HG03039 (cell line): ENCODE data around the gene RNF214.

Source experiments
- ATAC-seq: cut with Tn5 transposase; IDR thresholded peaks from one replicate; pipeline ENCODE4 v1.9.1; 2021; ENCODE audit warnings: mild to moderate bottlenecking, moderate library complexity; ENCODE audit not compliant: unreplicated experiment

Gene RNF214

DNA sequence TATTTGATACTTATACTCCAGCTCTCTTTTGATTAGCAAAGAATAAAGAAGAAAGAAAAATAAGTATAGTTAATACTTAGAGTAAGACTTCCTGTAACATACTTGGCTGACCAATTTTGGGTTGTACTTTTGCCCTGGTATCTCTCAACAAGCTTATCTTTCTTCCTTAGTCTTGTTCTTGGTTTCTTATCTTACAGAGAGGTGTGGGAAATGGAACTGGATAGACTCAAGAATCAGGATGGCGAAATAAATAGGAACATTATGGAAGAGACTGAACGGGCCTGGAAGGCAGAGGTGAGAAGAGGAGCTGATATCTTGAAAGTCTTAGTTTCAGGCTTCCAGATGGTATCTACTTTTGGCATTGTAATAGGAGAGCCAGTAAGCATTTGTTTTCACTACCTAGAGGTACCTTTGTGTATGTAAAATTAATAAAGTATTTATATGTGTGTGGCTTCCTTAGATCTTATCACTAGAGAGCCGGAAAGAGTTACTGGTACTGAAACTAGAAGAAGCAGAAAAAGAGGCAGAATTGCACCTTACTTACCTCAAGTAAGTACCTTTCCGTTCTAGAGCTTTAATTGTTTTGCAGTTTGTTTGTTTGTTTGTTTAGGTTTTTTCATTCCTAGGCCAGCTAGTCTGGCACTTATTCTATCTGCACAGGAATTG, 47.4 kb downstream of the RNF214 start:
- no peak for ATAC-seq

DNA sequence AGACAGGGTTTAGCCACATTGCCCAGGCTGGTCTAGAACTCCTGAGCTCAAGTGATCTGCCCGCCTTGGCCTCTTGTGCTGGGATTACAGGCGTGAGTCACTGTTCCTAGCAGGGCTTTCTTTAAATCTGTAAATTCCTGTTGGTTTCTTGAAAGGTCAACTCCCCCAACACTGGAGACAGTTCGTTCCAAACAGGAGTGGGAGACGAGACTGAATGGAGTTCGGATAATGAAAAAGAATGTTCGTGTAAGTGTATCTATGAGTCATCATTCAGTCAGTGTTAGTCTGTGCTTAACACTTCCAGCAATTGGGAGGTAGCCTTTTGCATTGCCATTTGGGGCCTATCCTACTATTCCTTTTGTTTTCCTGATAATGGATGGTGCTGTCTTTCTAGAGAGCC, 48.7 kb downstream of the RNF214 start:
- no peak for ATAC-seq

DNA sequence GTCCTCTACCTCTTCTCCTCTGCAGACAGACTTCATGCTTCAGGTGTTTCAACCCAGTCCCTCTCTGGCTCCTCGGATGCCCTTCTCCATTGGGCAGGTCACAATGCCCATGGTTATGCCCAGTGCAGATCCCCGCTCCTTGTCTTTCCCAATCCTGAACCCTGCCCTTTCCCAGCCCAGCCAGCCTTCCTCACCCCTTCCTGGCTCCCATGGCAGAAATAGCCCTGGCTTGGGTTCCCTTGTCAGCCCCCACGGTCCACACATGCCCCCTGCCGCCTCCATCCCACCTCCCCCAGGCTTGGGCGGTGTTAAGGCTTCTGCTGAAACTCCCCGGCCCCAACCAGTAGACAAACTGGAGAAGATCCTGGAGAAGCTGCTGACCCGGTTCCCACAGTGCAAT, 49.4 kb downstream of the RNF214 start:
- ATAC-seq = no peak

DNA sequence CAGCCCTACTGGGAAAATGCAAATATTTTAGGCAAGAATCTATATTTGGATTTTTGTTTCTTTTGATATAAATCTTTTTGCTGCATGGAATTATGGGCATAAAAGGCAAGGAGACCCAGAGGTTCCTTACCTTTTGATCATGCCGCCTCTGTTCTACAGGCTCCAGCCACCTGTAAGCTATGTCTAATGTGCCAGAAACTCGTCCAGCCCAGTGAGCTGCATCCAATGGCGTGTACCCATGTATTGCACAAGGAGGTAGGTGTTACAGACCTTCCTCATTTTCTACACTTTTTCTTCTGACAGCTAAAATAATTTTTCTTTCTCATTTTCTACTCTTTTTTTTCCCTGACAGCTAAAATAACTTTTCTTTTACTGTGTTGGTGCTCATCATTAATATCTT, 50.5 kb downstream of the RNF214 start:
- ATAC-seq = no peak

DNA sequence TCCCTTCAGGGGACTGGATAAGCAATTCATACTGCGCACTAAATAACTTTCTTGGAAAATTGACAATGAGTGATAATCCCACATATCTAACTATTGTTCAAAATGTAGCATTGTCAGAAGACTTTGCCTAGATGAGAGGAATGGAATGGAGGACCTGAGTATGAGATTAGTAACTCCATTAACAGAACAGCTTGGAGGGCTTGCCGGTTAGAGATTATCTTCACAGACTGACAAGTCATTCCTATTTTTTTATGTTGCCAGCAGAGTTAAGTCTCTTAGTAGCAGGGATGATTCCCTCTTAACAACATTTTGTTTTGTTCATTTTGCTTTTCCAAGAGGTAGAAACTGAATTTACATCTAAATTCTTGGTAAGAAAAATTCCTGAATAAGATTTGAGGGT, 51.6 kb downstream of the RNF214 start:
- no peak for ATAC-seq

DNA sequence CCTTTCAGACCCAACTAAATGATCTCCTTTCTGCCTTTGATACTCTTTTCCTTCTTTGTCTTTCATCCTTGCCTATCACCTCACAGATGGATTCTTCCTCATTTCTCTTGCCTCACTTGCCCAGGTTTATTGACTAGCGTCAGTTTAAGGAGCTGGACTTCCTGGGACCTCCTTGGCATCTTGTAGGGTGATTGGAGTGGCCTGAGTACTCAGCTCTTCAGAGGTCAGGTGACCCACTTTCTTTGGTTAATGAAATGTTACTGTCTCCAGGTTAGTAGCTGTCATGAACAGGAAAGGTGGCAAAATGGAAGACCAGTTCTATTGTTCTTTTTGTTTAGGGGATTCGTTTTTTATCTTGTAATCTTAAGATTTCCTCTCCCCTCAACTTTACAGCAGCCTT, 54.1 kb downstream of the RNF214 start:
- ATAC-seq = no peak

DNA sequence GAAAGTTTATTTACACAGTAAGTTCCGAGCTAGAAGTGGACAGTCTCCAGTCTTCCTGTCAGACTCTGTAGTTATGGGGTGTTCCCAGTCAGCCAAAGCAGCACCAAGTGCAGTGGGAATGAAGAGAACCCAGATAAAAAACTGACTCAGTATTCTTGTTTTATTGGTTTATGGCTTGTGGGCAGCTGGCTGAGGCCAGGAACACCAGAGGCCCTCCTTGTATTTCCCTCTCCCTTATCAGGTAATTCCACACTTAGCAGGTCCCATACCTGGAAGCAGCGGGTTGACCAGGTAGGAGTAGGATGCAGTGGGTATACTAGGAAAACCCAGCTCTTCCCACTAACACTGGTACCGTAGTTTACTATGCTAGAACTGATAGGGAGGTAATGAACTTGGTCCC, 55.2 kb downstream of the RNF214 start:
- no peak for ATAC-seq

DNA sequence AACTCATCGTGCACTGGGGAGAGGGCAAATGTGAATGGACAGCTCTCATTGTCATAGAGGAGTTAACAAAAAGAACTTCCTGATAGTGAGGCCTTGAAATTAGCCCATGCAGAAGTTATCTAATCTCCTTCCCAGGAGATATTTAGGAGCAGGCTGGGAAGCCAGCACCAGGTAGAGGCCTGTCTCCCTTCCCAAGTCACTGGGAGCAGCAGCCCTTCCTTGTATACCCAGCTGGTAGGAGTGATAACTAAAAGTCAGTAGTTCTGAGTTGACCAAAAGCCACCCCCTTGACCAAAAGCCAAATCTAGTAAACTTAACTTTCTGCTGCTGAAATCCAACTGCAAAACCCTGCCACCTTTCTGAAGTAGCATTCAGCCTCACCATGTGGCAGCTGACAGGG, 57.3 kb downstream of the RNF214 start:
- ATAC-seq = no peak

DNA sequence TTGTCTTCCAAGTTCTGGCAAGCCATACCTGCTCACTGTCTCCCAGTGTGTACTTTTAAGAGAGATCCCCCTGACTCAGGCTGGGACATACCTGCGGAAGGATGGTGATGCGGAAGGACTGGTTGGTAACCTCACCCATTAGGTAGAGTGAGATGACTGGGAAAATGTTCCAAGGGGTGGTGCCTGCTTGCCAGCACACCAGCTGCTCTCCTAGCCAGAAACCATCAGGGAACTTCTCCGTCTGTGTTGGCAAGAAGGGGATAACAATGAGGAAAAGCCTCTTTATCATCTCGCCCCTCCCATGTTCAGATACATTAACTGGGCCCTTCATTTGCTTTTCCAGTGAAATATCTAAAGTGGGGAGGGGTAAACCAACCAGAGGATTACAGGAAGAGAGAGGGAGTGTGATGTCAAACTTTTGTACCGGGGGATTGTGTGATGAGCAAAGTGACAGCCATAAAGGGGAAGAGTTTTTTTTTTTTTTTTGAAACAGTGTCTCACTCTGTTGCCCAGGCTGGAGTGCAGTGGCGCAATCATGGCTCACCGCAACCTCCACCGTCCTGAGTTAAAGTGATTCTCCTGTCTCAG, 58.4 kb downstream of the RNF214 start, which contains the start of gene BACE1-AS:
Gene BACE1-AS (plus strand): TSS at position 538 of the 588 bp plus-strand sequence.
- no peak for ATAC-seq

DNA sequence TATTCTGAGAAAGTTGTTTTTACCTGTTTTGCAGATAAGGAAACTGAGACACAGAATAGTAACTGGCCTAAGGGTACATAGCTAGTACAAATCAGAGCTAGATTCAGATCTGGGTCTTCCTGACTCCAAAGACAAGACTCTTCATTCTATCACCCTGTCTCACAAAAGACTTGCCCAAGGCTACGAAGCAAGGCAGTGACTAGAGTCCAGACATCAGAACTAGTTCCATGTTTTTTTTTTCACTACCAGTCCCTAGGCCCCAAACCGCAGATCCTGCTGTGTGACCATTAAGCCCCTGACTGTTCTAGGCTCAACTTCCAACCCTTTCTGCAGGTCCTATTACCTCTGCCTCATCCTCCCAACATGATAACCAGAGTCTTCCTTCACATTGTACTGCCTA, 60.1 kb downstream of the RNF214 start:
- ATAC-seq = no peak

DNA sequence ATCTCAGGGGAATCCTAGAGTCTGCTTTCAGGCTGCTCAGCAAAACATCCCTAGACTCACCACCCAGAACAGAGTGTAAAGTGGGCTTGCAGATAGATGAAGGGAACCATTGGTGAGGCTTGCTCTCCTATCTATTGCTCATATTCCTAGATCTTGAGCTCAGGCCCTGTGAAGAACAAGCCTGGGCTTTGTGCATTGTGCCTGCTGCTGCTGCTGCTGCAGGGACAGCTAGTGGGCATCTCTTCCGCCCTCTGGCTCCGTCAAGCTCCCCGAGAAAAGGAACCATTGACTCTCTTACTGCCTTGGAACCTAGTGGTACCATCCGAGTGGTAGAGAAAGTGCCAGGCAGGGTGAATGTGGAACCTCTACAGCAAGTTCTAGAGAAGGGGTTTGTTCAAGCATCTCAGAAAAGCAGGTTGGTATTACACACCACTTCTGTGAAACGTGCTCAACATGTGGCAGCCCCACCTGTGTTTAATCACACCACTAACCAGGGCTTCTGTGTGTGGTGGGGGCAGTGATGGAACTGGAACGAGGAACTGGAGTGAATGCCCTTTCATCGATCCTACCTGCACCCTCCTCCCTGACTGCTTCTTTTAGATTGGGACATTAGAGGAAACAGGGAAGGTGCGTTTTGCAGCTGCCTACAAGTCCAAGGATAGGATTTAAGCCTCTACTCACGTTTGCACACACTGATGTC, 63.1 kb downstream of the RNF214 start:
- no peak for ATAC-seq

DNA sequence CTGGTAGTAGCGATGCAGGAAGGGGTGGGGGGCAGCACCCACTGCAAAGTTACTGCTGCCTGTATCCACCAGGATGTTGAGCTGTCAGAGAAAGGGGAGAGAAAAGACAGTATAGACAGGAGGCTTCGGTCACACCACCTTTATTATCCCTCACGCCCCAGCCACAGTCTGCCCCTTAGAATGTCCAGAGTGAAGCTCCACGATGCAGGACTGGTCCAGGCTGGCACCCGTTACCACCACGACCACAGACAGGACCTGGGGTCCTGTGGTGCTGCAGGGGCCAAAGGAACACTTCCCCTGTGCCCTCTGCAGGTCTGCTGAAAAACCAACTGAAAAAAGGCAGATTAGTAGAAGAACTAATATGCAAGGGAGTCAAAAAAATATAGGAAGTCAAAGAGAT, 64.4 kb downstream of the RNF214 start:
- no peak for ATAC-seq

DNA sequence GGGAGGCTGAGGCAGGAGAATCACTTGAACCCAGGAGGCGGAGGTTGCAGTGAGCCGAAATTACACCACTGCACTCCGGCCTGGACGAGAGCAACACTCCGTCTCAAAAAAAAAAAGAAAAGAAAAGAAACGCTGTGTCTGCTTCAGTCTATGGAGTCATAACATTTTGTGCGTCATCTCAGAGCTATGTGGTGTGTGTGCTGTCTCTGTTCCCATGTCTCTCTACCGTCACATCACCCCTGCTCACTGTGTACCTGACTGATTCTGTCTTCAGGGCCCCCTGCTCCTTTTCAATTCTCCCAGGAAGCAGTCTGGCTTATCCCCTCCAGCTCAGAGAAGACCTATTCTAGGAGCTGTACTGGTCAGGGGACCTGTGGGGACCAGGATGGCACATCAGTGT, 65.7 kb downstream of the RNF214 start:
- ATAC-seq = no peak

DNA sequence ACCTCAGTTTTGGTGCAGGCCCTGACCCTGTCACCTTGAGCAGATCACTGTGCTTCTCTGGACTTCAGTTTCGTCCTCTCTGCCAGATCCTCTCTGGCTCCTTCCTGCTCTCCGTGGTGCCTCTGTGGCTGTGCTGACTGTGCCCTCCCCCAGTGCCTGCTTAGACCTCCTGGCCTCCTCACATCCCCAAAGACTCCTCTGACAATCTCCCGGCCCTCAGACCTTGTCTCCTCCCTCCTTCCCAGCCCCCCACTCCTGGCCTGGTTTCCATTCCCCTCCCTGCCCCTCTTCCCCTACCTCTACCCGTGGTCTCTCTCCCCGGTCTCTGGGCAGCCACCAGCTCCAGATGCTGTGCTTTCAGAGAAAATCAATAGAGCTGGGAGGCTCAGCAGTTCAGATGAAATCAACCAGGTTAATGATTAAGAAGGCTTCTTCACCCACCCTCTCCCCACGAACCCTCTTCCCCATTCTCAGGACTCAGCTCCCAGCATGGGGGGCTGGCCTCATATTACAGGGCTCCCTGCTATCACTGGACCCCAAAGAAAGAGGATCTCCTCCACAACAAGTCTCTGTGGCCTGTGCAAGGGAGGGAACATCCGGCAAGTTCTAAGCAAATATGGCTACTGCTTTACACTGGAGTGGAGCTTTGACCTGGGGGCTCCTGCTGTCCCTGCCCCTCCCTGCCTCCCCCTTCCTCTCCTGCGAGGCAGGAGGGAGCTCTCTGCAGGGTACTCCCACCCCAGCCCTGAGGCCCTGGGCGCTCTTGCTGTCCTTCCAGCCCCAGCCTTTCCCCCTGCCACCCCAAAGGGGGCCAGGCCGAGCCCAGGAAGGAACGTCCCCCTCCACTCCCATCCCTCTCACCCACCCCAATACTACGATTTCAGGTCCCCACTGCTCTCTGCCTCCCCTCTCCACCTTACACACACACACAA, 67.1 kb downstream of the RNF214 start:
- ATAC-seq = no peak

DNA sequence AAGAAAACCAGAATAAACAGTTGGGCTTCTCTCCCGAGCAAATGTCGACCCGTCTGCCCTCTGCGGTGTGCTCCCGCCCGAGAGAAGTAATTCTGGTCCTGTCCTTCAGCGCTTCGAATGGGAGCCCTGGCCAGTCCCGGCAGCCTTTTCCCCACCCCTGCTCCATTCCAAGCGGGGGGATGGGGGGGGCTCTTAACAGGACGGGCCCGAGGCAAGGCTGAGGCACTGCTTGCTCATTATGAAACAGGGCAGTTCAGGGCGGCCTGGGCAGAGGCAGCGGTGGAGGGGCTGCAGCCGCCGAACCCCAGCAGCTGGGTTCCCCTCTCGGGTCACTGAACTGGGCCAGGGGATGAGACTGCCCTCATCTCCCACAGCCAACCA, 67.8 kb downstream of the RNF214 start:
- no peak for ATAC-seq

DNA sequence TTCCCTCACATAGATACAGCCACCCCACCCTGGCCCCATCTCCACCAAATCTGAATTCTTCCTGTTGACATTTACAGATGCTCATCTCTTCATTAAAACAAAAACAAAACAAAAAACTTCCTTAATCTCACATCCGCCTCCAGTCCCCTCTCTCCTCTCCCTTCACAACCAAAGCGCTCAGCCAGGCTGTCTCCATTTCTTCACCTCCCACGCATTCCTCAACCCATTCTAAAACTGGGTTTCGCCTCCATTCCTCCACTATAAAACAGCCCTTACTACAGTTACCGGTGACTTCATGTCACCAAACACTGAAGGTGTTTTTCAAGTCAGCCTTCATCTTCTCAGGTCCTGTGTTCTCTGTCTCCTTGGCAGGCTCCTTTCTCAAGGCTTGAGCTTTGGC, 68.3 kb downstream of the RNF214 start:
- no peak for ATAC-seq

DNA sequence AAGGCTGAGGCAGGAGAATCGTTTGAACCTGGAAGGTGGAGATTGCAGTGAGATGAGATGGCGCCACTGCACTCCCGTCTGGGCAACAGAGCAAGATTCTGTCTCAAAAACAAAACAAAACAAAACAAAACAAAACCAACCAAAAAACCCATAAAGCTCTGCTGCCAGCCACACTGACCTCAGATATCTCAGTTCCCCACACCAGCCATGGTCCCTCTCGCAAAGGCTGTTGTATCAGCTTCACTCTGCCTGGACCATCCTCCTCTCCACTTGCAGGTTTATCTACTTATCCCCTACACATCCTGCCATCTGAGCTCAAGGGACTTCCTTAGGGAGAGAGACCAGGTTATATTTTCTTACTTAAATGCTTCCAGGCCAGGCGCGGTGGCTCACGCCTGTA, 69.8 kb downstream of the RNF214 start:
- no peak for ATAC-seq

DNA sequence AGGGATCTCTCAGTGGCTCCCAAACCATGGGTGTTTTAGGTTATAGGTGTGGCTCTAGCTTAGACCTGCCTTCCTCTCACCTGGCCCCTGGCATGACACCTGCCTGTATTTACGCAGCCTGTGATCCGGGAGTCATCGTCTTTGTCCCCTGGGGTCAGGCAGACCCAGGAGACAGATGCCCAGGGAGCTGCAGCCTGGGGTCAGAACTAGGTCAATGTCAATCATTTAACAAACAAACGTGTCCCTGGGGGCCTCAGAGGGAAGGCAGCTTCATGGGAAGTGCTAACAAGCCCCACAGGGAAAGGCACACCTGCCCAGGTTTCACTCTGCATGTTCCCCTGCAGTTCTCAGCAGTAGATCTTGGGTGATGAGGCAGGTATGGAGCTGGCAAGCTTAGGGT, 70.6 kb downstream of the RNF214 start:
- no peak for ATAC-seq

DNA sequence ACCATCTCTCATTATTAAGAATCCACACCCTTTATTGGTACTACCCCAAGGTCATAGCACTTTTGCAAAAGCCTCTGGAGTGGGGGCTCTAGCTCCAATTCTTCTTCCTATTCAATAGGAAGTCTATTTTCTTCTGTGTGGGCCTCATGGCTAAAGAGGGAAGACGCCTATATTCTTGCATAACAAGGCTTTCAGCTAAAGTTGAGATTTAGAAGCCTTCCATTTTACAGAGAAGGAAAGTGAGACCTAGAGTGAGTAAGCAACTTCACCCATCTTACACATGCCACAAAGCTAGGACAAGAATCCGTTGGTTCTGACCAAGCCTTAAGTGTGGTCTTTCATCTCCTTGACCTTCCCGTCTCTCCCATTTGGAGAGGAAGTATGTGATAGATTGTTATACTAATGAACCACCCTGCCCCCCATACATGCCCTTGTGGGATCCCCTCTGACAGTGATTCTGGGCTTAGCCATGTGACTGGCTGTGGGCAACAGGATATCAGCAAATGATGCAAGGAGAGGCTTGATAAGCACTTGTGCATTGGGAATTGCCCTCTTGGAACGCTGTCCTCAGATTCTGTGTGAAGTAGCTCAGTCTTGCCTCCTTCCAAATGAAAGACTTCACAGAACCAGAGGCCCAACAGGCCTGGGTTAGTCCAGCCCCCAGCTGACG, 71.3 kb downstream of the RNF214 start:
- no peak for ATAC-seq

DNA sequence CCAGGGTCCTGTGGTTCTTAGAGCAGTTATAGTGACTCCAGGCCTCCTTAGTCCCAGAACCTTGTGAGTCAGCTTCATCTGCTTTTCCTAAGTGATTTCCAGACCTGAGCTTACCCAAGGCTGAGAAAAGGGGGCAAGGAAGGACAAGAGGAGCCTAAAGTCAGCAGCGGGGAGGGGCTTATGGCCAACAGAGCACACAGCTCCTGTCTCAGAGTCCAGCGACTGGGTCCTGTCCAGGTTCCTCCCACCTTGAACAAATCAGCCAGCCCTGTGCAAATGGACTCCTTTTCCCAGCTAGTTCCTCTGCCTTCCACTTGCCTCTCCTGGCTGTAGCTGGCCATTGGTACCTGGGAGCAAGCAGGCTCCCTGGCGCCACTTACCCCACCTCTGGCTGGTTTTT, 72.7 kb downstream of the RNF214 start:
- no peak for ATAC-seq

DNA sequence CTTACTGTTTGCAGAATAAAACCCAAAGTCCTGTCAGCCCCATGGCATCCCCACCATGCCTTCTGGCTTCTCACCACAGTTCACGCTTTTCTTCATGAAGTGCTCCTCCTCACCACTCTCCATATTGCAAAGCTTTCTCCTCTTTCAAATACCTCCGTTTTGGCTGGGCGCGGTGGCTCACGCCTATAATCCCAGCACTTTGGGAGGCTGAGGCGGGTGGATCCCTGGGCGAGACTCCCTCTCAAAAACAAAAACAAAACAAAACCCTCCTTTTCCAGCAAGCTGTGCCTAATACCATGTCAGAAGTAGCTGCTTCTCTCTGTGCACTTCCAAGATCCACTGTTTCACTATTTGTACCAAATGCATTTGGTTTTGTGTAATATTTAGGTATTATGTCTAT, 76.8 kb downstream of the RNF214 start:
- ATAC-seq = no peak
